GM18508 (cell line): ENCODE results near the gene PROCA1.

Source experiments
- ATAC-seq: cut with Tn5 transposase; IDR thresholded peaks from one replicate; pipeline ENCODE4 v1.9.1; 2021; ENCODE audit warnings: moderate number of reproducible peaks; ENCODE audit not compliant: insufficient read depth, unreplicated experiment

Gene PROCA1

DNA sequence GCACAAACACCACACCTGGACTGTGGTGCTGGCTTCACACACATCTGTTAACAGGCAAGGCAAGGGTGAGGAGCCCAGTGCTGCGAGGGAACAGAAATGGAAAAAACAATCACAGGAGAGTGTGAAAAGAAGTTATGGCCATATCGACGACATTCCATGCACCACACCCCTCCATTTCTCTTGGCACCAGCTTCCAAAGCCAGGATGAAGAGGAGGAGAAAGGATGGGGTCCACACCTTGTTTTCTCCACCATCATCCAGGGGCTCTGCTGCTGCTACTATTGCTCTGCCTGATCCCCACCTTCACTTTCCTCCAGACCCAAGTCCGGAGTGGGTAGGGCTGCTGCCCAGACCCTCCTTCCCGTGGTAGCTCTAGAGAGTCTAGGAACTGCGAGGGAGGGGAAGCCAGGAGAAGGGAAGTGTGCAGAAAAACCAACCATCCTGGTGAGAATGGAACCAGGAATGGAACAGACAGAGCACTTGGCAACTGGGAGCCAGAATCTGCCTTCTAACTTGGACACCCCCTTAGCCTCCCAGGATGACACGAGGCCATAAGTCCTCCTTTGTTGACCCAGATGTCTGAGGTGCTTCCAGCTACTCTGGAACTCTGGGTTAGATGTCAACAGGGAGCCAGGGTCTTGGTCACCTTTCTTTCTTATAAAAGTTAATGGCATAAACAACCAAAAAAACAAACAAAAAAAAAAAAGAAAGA is 1.2 kb upstream of the PROCA1 start:
- ATAC-seq = no peak

DNA sequence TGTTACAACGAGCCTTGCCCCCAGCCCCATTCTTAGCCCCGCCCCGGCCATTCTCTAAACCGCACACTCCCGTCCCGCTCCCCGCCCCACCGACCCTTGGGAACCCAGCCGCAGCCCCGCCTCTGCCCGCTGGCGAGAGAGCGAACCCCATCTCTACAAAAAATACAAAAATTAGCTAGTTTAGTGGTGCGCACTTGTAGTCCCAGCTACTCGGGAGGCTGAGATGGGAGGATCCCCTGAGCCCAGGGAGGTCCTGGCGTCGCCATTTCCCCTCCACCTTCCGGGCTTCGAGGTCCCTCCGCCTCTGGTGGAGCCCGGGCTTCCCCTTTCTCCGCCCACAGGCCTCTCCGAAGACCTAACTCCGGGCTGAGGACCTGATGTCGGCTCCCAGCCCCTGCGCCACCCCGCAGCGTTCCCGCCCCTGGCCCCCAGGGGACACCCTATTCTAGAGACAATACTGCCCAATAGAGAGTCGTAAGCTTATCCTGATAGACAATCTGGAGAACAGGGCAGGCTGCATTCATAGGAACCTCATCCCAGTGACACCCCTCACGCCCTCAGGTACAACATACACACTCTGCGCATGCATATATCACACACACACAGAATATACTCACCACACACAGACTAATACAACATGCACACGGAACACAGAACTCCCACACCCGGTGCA is 480 bp upstream of the PROCA1 start:
- ATAC-seq = no peak

DNA sequence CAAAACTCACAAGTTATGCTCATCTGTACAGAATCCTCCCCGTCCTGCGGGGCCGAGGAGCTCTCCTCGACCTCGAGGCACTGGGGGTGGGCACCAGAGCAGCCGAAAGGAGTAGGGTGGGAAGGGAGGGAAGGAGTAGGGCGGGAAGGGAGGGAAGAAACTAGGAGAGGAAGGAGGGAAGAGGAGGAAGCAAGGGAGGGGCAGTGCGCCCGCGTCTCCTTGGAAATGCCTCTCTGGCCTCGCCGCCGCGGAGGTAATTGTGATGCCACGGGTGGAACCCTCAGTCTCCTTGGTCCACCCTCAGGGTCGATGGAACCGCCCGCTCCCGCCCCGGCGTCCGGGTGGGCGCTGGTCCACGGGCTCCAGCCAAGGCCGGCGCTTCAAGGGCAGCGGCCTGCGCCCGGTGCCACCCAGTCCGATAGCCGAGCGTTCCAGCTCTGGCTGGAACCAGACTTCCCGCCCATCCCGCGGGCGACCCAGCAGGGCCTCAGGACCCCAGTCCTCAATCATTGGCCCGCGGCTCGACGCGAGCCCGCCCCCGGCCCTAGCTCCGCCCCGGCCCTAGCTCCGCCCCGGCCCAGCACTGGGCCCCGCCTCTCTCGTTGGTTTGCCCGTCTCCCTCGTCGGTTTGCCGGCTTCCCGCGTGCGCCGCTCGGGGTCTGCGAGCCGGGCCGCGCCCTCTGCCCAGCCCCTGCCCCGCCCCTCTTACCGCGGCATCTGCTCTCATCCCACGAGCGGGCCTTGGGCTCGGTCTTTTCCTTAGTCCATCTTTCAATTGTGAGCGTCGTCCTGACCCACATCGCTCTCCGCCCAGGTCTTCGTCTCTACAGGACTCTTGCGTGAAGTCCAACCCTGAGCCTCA is 596 bp downstream of the PROCA1 start:
- ATAC-seq = peak; percentile 40

DNA sequence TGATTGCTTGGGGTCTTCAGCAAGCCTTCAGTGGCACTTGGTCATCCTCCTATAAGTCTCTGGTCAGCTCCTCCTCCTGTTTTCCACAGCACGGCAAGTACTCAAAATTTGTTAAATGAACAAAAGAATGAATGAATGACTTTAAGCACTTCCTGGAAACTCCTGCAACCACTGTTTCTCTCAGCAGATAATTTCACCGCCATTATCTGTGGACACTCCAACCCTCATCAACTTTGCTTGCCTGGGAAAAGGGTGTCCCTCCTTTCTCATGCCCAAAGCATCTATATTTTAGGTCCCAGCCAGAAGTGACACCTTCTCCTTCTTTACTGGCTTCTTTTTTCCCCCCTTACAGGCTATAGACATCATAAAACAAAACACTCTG is 4.4 kb downstream of the PROCA1 start:
- ATAC-seq = no peak

DNA sequence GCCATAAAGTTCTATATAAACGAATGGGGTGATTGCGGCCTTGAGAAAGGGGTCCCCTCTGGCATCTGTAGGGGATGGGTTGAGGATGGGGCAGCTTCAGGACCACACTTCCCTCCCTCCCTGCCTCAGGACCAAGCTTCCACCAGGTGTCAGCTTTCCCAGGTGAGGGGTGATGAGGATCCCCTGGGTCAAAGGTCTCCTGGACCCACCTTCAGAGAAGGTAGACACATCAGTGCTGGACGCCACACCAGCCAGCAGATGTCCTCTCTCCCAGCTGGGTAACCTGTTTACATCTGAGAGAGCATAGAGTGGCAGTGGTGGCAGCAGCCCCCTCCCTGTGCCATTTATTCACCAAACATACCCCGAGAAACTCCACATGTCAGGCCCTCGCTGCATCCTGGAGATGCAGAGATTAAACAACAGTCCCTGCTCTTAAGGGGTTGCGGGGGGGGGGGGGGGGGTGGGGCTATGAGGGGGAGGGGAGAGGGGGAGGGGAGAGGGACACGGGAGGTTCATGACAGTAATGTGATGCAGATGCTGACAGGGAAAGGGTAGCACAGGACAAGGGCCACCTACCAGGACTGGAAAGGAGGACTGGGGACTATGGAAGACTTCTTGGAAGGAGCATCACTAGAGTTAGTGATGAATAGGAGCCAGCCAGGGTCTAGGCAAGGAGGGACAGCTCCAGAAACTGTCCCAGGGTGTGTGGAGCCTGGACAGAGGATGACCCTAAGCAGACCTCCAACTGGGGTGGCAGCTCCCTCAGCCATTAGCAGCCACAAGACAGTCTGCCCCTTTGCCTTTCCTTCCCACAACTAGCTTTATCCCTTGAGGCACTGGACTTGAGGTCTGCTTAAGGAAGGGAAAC is 5.0 kb downstream of the PROCA1 start:
- ATAC-seq = no peak

DNA sequence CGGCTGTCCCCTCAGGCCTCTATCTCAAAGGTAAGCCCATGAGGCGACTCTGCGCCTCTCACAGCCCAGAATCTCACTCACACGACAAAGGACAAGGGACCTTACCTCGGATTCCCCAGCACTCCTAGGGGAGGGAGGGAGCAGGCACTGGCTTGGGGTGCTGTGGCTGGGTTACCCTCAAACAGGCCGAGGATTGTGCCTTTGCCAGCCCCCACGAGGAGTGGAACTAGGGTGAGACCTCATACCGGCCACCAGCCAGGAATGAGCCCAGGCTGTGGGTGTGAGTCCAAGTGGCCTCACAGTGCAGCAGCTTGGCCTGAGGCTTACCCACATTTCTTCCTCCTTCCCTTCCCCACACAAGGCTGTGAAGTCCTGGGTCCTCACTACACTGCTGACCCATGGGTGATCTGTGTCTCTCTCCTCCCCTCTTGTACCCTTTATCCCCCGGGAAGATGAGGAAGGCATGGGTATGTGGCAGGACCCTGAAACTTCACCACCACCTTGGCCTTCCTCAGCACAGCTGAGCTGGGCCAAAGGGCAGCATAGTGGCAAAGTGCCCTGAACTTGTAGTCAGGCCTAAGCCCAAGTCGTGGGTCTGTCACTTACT is 5.9 kb downstream of the PROCA1 start:
- no peak for ATAC-seq

DNA sequence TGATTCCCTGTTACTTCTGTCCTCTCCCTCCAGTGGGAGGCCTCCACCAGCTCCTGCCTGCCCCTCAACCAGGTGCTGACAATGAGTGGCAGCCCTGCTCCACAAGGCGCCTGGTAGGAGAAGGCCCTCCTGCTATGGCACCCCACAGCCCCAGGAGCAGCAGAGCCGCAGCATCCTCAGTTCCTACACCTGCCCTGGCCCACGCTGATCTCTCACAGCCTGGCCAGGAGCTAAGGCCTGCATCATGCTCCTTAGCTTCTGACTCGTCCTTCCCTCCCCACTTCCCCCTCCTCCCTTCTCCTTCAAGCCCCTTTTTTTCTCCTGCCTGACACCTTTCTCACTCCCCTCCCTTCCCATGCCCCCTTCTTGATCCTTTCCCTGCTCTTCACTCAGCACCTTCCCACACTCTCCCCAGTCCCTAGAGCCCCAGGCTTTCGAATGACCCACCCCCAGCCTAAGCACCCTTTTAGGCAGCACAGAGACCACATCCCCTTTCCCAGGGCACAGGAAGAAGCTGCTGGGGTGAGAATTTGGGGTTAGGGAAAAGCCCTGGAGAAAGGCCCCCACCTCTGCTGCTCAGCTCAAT is 6.5 kb downstream of the PROCA1 start:
- no peak for ATAC-seq

DNA sequence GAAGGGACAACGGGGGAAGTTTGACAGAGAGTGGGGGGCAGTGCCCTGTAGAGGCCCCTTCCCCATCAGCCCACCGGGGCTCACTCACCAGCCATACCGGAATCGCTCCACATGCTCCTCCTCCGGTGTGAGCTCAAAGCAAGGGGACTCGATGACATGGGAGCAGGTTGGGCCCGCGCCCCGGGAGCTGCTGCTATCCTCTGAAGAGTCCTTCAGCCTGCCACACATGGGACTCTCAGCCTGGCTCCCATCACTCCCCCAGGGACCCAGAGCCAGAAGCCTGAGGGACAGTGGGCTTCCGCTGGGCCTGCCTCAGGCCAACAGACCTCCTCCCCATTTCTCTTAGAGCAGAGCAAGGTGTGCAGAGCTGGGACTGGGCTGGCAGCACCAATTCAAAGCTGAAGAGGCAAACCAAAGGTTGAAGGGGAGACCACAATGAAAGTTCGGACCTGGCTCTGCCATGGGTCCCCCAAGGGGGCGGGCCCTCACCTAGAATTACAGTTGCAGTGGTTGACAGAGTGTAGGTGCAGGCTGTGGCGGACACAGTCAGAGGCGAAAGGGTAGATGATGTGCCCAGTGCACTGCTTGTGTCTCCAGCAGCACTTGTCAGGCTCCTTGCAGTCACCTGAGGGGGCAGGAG is 7.3 kb downstream of the PROCA1 start:
- ATAC-seq = no peak

DNA sequence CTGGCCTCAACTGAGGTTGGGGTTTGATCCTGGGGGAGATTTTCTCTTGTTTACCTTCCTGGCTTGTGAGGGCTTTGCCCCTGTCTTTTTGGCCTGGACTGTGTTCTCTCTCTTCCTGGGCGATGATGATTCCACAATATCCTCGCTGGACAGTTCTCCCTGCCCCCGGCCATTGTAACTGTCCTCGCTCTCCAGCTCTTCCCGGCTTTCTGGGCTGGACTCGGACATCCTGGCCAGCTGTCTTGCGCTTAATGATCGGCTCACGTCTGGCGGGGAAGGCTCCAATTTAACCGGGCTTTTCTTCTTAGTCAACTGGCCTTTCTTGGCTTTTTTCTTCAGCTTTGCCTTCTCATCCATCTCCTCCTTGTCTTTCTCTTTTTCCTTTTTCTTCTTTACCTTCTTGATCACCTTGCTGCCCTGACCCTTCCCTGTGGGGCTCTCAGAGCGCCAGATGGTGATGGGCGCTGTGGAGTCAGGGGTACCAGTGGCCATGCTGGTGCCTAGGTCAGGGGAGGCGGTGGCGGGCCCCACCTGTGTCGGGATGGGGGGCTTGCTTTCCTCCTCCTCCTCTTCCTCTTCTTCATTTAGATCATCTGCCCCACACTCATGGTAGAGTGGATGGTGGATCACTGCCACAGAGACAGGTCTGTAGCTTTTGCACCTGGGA is 8.0 kb downstream of the PROCA1 start:
- no peak for ATAC-seq

DNA sequence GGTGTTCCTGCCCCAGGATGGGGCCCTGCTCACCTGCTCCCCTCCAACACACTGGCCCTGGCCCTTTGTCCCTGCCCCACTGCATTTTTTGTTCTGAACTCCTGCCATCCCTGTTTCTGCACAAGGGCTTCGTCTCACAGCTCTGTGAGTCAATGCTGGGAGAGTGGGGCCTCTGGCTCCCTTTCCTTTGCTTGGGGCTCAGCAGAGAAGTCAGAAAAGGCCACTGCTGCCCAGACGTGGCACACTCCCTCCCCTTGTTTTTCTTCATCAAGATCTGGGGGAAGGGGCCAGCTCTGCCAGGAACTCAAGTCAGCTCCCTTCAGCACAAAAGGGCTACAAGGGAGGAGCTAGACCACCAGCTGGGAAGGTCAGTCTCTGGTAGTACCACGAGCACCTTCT is 8.9 kb downstream of the PROCA1 start:
- no peak for ATAC-seq

DNA sequence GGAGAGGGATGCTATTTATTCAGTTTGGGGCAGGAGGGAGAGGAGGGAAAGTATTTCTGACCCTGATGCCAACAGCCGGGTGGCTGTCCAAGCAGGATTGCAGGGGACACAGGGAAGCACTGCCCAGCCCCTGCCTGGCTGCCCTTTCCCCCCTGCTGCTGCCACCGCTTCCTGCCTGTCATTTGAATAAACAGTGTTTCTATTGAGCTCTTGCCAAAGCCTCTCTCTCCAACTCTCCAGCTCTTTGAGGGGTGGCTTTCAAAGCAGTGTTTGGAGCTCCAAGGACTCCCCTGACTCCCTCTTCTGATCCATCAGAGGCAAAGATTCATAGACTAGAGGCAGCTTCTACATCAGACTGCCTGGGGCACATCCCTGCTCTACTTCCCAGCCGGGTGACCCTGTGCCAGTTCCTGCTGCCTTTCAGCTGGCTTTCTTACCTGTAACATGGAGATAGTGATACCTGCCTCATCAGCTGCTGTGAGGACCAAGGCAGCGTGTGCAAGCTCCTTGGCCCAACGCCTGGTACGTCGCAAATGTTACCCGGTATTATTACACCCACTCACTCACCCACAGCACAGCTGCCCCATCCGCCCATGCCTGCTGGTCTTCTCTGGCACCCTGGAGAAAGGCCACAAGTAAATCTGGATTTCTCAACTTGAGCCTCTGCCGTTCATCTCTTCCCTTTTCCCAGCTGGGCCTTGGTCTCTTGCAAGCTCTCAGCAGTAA is 9.5 kb downstream of the PROCA1 start:
- ATAC-seq = no peak

DNA sequence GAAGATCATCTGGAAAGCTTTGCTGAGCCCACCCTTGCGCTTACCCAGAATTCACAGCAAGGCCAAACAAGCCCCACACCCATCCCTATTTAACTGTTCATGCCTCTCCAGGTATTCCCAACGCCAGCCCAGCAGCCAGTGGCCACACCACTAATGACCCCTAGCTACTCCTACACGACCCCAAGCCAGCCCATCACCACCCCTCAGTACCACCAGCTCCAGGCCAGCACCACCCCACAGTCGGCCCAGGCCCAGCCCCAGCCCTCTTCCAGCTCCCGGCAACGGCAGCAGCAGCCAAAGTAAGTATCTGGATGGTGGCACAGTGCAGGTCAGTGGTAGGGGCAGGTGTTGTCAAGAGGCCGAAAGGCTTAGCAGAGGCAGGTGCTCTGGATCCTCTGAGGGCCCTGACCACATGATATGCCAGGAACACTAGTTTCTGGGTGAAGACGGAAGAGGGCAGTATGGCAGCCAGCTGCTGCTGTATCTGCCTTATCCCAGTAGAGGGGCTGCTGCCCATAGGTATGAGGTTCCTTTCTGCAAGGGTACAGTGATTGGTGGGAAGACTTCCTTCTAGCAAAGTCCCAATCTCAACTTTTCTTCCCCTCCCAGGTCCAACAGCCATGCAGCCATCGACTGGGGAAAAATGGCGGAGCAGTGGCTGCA is 10.7 kb downstream of the PROCA1 start:
- no peak for ATAC-seq

DNA sequence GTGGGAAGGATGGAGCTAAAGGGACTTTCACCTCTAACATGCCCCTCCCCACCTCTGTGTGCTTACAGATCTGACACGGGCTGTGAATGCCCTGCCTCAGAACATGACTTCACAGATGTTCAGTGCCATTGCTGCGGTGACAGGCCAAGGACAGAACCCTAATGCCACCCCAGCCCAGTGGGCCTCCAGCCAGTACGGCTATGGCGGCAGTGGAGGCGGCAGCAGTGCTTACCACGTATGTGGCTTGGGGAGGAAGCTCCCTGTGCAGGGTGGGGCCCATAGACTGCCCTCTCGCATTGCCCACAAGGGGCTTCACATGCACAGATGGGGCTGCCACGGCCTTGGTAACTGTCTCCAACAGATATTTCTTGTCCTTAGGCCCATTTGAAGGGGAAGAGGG is 11.4 kb downstream of the PROCA1 start:
- no peak for ATAC-seq

DNA sequence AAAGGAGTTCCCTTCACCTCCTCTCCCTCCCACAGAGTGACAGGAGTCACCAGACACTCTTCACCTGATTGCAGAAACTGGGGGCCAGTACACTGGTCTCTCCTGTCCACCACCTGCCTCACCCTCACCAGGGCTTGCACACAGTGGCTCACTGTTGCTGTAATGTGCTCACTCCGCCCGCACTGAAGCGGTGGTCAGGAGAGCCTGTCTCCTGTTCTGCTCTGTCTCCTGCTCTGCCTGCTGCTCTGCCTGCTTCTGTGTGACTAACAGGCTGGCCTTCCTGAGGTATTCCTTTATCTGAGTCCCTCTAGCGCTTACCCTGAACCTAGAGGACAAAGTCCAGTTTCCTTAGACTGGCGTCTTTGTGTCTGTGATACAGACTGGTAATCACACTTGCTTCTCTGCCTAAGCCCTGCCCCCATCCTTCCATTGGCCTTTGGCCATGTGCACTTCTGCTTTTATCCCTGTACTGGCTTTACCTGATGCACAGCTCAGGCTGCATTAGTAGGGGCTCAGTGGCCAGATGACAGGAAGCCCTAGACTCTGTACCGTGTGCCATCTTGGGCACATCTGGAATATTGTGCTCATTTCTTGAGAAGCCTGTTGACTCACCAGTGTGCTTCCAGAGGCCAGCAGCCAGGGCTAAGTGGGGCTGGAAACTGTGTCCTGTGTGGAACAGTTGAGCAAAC is 13.3 kb downstream of the PROCA1 start:
- no peak for ATAC-seq

DNA sequence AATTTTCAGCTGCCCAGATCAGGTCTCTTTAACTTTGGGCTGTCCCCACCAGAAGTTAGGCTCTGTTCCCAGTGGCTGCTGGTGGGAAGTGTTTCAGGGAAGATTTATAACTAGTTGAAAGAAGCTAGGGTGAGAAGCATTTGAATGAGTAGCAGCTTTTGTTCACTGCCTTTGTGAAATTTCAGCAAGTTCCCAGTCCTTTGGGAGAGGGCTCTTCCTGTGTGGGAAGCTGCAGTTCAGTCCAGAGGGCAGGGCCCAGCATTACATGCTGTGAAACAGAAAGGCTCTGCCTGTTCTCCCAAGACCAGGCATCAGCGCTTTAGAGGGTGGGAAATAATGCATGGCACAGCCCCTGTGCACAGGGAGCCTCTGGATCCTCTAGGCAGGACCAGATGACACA is 17.8 kb downstream of the PROCA1 start:
- no peak for ATAC-seq

DNA sequence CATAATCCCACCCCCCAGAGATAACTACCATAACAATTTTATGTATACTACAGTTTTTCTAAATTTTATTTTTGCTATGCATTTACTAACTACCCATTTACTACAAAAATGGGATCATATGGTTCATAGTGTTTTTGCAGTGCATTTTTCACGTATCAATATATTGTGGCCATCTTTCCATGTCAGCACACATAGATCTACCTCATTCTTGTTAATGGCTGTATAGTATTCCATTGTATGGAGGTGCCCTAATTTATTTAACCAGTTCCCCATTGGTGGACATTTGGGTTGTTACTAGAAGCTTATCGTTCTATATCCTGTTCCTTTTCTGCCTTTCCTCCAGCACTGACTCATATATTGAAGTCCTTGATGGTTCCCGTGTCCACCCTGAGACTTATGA is 22.7 kb downstream of the PROCA1 start:
- ATAC-seq = no peak

DNA sequence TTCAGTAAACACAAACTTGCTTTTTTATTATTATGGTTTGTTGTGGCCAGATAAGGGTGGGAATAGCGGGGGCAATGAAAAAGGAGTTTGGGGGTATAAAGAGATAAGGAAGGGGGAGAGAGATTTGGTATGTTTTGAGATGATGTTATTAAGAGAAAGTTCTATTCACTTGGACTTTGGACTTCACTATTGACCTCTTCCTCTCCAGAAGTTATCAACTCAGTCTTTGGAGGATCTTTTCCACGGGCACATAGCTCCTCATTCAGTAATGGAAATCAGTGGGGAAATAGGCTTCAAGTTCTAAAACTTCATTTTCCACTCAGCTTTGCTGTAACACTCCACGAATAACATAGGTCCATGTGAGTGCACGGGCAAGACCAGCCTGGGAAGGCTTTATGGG is 23.2 kb downstream of the PROCA1 start:
- ATAC-seq = no peak
